ENCODE measurements around the gene PRR5L.

GRCh38 chr11:36407356-36407755 lies 111.3 kb downstream of the PRR5L start:
- no peak for TF ChIP-seq CTCF (IDR thresholded peaks at IDR 0.05)
- no peak for TF ChIP-seq POLR2A (IDR thresholded peaks at IDR 0.05)
